H9 (cell line): ENCODE results near the gene MALRD1. TPM values are rescaled to one million over a fixed set of nuclear protein-coding genes. Genes with fewer than 3 reads are reported as not detected.
"Not testable (repeated sequence)": the region's sequence is repeated elsewhere in the genome, so short reads cannot be mapped to it uniquely, and the experiment has no call there.

Experiments
- DNase-seq: peaks from one replicate; pipeline ENCODE4 v3.0.0-alpha.2; 2017
- H2AFZ ChIP-seq: one replicate; pipeline ENCODE4 v1.6.1; 2013; ENCODE audit warnings: mild to moderate bottlenecking, low read length, control low read depth, moderate library complexity
- H2AK5ac ChIP-seq: 2 replicates; pipeline ENCODE4 v1.6.1; 2013; ENCODE audit warnings: low read length, control low read depth, mixed read lengths; ENCODE audit not compliant: insufficient read length
- H2BK120ac ChIP-seq: one replicate; pipeline ENCODE4 v1.6.1; 2013; ENCODE audit warnings: low read depth, mild to moderate bottlenecking, low read length, control low read depth, inconsistent platforms; ENCODE audit not compliant: poor library complexity, severe bottlenecking
- H2BK12ac ChIP-seq: 2 replicates; pipeline ENCODE4 v1.6.1; 2013; ENCODE audit warnings: low read length, control low read depth, mixed read lengths, low read depth; ENCODE audit not compliant: insufficient read length
- H2BK15ac ChIP-seq: 2 replicates; pipeline ENCODE4 v1.6.1; 2013; ENCODE audit warnings: low read depth, low read length, control low read depth
- H2BK20ac ChIP-seq: one replicate; pipeline ENCODE4 v1.6.1; 2013; ENCODE audit warnings: low read depth, mild to moderate bottlenecking, low read length, control low read depth, inconsistent platforms; ENCODE audit not compliant: poor library complexity, severe bottlenecking
- H2BK5ac ChIP-seq: 2 replicates; pipeline ENCODE4 v1.6.1; 2013; ENCODE audit warnings: low read length, control low read depth, mixed read lengths; ENCODE audit not compliant: insufficient read length
- H3K14ac ChIP-seq: 2 replicates; pipeline ENCODE4 v1.6.1; 2013; ENCODE audit warnings: low read length, control low read depth; ENCODE audit not compliant: insufficient read depth
- H3K18ac ChIP-seq: 2 replicates; pipeline ENCODE4 v1.6.1; 2013; ENCODE audit warnings: low read depth, mild to moderate bottlenecking, mixed read lengths, low read length, control low read depth; ENCODE audit not compliant: insufficient read length
- H3K23ac ChIP-seq: 2 replicates; pipeline ENCODE4 v1.6.1; 2013; ENCODE audit warnings: low read length, control low read depth, mixed read lengths, low read depth; ENCODE audit not compliant: insufficient read length
- H3K23me2 ChIP-seq: 2 replicates; pipeline ENCODE4 v1.6.1; 2013; ENCODE audit warnings: low read depth, mild to moderate bottlenecking, mixed read lengths, low read length, control low read depth; ENCODE audit not compliant: insufficient read length, poor library complexity, severe bottlenecking
- H3K27ac ChIP-seq: 2 replicates; pipeline ENCODE4 v1.5.1; 2013; ENCODE audit warnings: low read length, control low read depth, mixed read lengths, low read depth; ENCODE audit not compliant: insufficient read length
- H3K27me3 ChIP-seq: 2 replicates; pipeline ENCODE4 v1.6.1; 2013; ENCODE audit warnings: low read length, control low read depth, inconsistent platforms; ENCODE audit not compliant: insufficient read depth
- H3K4ac ChIP-seq: 2 replicates; pipeline ENCODE4 v1.6.1; 2013; ENCODE audit warnings: low read depth, mild to moderate bottlenecking, control low read depth, inconsistent platforms, low read length, moderate library complexity
- H3K4me1 ChIP-seq: 2 replicates; pipeline ENCODE4 v1.6.1; 2013; ENCODE audit warnings: low read length, control low read depth, inconsistent platforms; ENCODE audit not compliant: insufficient read depth
- H3K4me2 ChIP-seq: 2 replicates; pipeline ENCODE4 v1.6.1; 2013; ENCODE audit warnings: low read length, control low read depth, mixed read lengths; ENCODE audit not compliant: insufficient read length, insufficient read depth
- H3K56ac ChIP-seq: 2 replicates; pipeline ENCODE4 v1.6.1; 2013; ENCODE audit warnings: low read depth, mild to moderate bottlenecking, mixed read lengths, low read length, control low read depth; ENCODE audit not compliant: insufficient read length
- H3K79me1 ChIP-seq: 2 replicates; pipeline ENCODE4 v1.6.1; 2013; ENCODE audit warnings: low read depth, mild to moderate bottlenecking, moderate library complexity, low read length, control low read depth, inconsistent platforms; ENCODE audit not compliant: insufficient read depth, poor library complexity, severe bottlenecking
- H3K79me2 ChIP-seq: 2 replicates; pipeline ENCODE4 v1.6.1; 2013; ENCODE audit warnings: low read length, control low read depth, inconsistent platforms; ENCODE audit not compliant: insufficient read depth
- H3K9ac ChIP-seq: 2 replicates; pipeline ENCODE4 v1.6.1; 2013; ENCODE audit warnings: low read length, control low read depth, mixed read lengths; ENCODE audit not compliant: insufficient read length; ENCODE audit errors: extremely low read depth
- H3K9me3 ChIP-seq: one replicate; pipeline ENCODE4 v1.6.1; 2013; ENCODE audit warnings: low read depth, low read length, inconsistent platforms; ENCODE audit not compliant: control insufficient read depth
- H3T11ph ChIP-seq: one replicate; pipeline ENCODE4 v1.6.1; 2013; ENCODE audit warnings: mild to moderate bottlenecking, low read length, control low read depth, inconsistent platforms
- H4K20me1 ChIP-seq: one replicate; pipeline ENCODE4 v1.6.1; 2013; ENCODE audit not compliant: control insufficient read depth, insufficient read length, insufficient read depth
- H4K5ac ChIP-seq: 2 replicates; pipeline ENCODE4 v1.6.1; 2013; ENCODE audit warnings: low read depth, mild to moderate bottlenecking, mixed read lengths, low read length, control low read depth; ENCODE audit not compliant: insufficient read length
- H4K8ac ChIP-seq: replicated peaks from 2 replicates; pipeline ENCODE4 v1.6.1; 2013; ENCODE audit warnings: low read length, control low read depth, mixed read lengths, low read depth; ENCODE audit not compliant: insufficient read length
- H4K91ac ChIP-seq: 2 replicates; pipeline ENCODE4 v1.6.1; 2013; ENCODE audit warnings: low read depth, mild to moderate bottlenecking, moderate library complexity, mixed read lengths, low read length, control low read depth; ENCODE audit not compliant: insufficient read length
- H3K27ac Mint-ChIP-seq, 3 experiments: 2 replicates in 2 of 3; 3 replicates in 1 of 3; pipeline ENCODE4 v1.8.0; 2020 to 2021; ENCODE audit warnings: mixed read lengths in 3 of 3, mild to moderate bottlenecking in 1 of 3, moderate library complexity in 1 of 3
- H3K27me3 Mint-ChIP-seq: 2 replicates; pipeline ENCODE4 v1.8.0; 2021; ENCODE audit warnings: low read depth, mild to moderate bottlenecking, moderate library complexity, mixed read lengths
- H3K36me3 Mint-ChIP-seq, 3 experiments: 2 replicates in 2 of 3; 3 replicates in 1 of 3; pipeline ENCODE4 v1.8.0; 2020 to 2021; ENCODE audit warnings: low read depth in 3 of 3, mixed read lengths in 3 of 3; ENCODE audit not compliant: insufficient read depth in 1 of 3
- H3K4me1 Mint-ChIP-seq, 2 experiments: 2 replicates each; pipeline ENCODE4 v1.8.0; 2020; ENCODE audit warnings: mixed read lengths in 2 of 2
- H3K4me3 Mint-ChIP-seq, 2 experiments: 2 replicates in 1 of 2; 3 replicates in 1 of 2; pipeline ENCODE4 v1.8.0; 2020 to 2021; ENCODE audit warnings: mild to moderate bottlenecking in 2 of 2, mixed read lengths in 2 of 2, moderate library complexity in 1 of 2
- H3K9me3 Mint-ChIP-seq, 2 experiments: 2 replicates in 1 of 2; 3 replicates in 1 of 2; pipeline ENCODE4 v1.8.0; 2020; ENCODE audit warnings: mild to moderate bottlenecking in 2 of 2, mixed read lengths in 2 of 2, moderate library complexity in 1 of 2
- CTCF ChIP-seq: fragments of 200-600 bp; sonication (generic); conservative IDR thresholded peaks from 3 replicates; pipeline ENCODE4 v1.8.0; 2021; ENCODE audit warnings: antibody characterized with exemption, mild to moderate bottlenecking
- WGBS: extraction: QIAGEN DNeasy Blood & Tissue Kit; methylation state at CpG from one replicate; pipeline ENCODE4 v1.1.7; 2013; ENCODE audit warnings: missing lambda C conversion rate, low lambda C conversion rate, mixed read lengths; ENCODE audit not compliant: insufficient read length; ENCODE audit errors: extremely low coverage; 5-methylcytosine and 5-hydroxymethylcytosine counted together
- total RNA-seq: library from RNA; stranded (reverse); gene quantifications from 2 replicates; pipeline ENCODE4 v1.2.1, GENCODE V29; 2021

MALRD1 gene
- total RNA-seq, 1 experiment from 2014 or later, result 0.20 TPM

GRCh38 chr10:19767876-19768275 lies 719.3 kb downstream of the MALRD1 start:
- no peak overlapping the region for H3K27ac Mint-ChIP-seq
- peak; percentile 70 for DNase-seq

GRCh38 chr10:19769826-19770225 lies 721.2 kb downstream of the MALRD1 start:
- H3K23ac ChIP-seq, H3K56ac ChIP-seq, H2BK12ac ChIP-seq, H4K5ac ChIP-seq, H2AFZ ChIP-seq, H3K27ac Mint-ChIP-seq, H3K27ac ChIP-seq, H3K9me3 Mint-ChIP-seq, H3K14ac ChIP-seq, H3K36me3 Mint-ChIP-seq, H4K91ac ChIP-seq, H3K27me3 Mint-ChIP-seq, H3K27me3 ChIP-seq, H2AK5ac ChIP-seq, DNase-seq, H3K4me3 Mint-ChIP-seq, H2BK15ac ChIP-seq, H4K20me1 ChIP-seq, H3K4me1 ChIP-seq, H2BK5ac ChIP-seq, H3K23me2 ChIP-seq, H3K4ac ChIP-seq, H4K8ac ChIP-seq, H3K4me2 ChIP-seq, H3K79me2 ChIP-seq, H3K79me1 ChIP-seq, H2BK20ac ChIP-seq, H3K9ac ChIP-seq, H3K9me3 ChIP-seq, H3T11ph ChIP-seq, H3K18ac ChIP-seq, H2BK120ac ChIP-seq: not testable (repeated sequence)
- peaks cover 12% of the 10 kb centered on the region in 2 experiments for H3K4me1 Mint-ChIP-seq
- WGBS, result no CpG with 5 or more reads among the region's 3 CpGs

More at GRCh38 chr10:19767876-19768275, 719.3 kb downstream of the MALRD1 start:
- Histone ChIP-seq H4K8ac (no peak overlapping the region), H3K9me3 (no peaks in the 10 kb centered on the region), H3K4ac (no peak overlapping the region), H3K23ac (no peak overlapping the region), H3K27me3 (no peaks in the 10 kb centered on the region), H2BK20ac (no peak overlapping the region), H3K56ac (no peak overlapping the region), H2AFZ (no peak overlapping the region), H3K18ac (no peak overlapping the region), H3T11ph (no peak overlapping the region), H2AK5ac (no peak overlapping the region), H4K5ac (no peak overlapping the region), H4K20me1 (no peaks in the 10 kb centered on the region), H3K4me1 (no peaks in the 10 kb centered on the region), H2BK12ac (no peak overlapping the region), H3K4me2 (no peak overlapping the region), H3K9ac (no peak overlapping the region), H3K79me1 (no peaks in the 10 kb centered on the region), H3K27ac (no peak overlapping the region), H3K14ac (no peak overlapping the region), H3K79me2 (no peaks in the 10 kb centered on the region), H4K91ac (no peak overlapping the region), H2BK5ac (no peak overlapping the region), H2BK120ac (no peak overlapping the region), H3K23me2 (no peaks in the 10 kb centered on the region), H2BK15ac (no peak overlapping the region)
- H3K27me3 Mint-ChIP-seq, result no peaks in the 10 kb centered on the region; the same call in 1 of the 2 replicates
- H3K4me1 Mint-ChIP-seq, result peaks cover 11 to 12% of the 10 kb centered on the region in 2 experiments
- WGBS, result no CpG with 5 or more reads among the region's 7 CpGs
- no peak overlapping the region for H3K4me3 Mint-ChIP-seq
- no peaks in the 10 kb centered on the region; a peak in 1 of 7 replicates for H3K36me3 Mint-ChIP-seq
- peak; percentile 54; the same call in 2 of the 3 replicates for TF ChIP-seq CTCF
- H3K9me3 Mint-ChIP-seq, result no peaks in the 10 kb centered on the region
